Right lobe of liver (tissue), 6 donors: ENCODE measurements around the gene MUC4. TPM values are rescaled to one million over a fixed set of nuclear protein-coding genes. Genes with fewer than 3 reads are reported as not detected.
A peak's percentile ranks its signal among the peaks of the same experiment; 100 is the strongest.

Experiments used
- ATAC-seq, 4 donors: fragments of 200-7000 bp; cut with Tn5 transposase; one replicate each; pipeline ENCODE4 v1.9.1; 2020; ENCODE audit warnings: mild to moderate bottlenecking in 4 of 4, moderate library complexity in 4 of 4
- DNase-seq, 3 donors: peaks; one replicate each; pipeline ENCODE4 v3.0.0-alpha.2; 2020
- H3K27ac ChIP-seq, 3 donors: fragments of 200-600 bp; one replicate each; pipeline ENCODE4 v1.8.0; 2022
- H3K27me3 ChIP-seq, 2 donors: fragments of 200-600 bp; one replicate each; pipeline ENCODE4 v1.8.0; 2022
- H3K36me3 ChIP-seq, 4 donors: fragments of 200-600 bp; sonication (generic) in 1 of 4; one replicate each; pipeline versions ENCODE4 v1.5.1 to v1.8.0; 2017 to 2022; ENCODE audit warnings: control low read depth in 1 of 4
- H3K4me1 ChIP-seq, 4 donors: fragments of 200-600 bp; sonication (generic) in 1 of 4; one replicate each; pipeline versions ENCODE4 v1.5.1 to v1.8.0; 2017 to 2022; ENCODE audit warnings: control low read depth in 1 of 4
- H3K4me3 ChIP-seq, 3 donors: fragments of 200-600 bp; one replicate each; pipeline ENCODE4 v1.8.0; 2022
- H3K9me3 ChIP-seq, 4 donors: fragments of 200-600 bp; sonication (generic) in 1 of 4; one replicate each; pipeline versions ENCODE4 v1.5.1 to v1.8.0; 2017 to 2022; ENCODE audit warnings: control low read depth in 1 of 4
- POLR2A ChIP-seq: fragments of 450-650 bp; IDR thresholded peaks from one replicate; pipeline ENCODE4 v1.6.1; 2017; ENCODE audit warnings: antibody characterized with exemption, mild to moderate bottlenecking
- WGBS: methylation state at CpG from one replicate; pipeline ENCODE4 v1.1.6; 2018; ENCODE audit warnings: low coverage, low lambda C conversion rate; ENCODE audit not compliant: insufficient coverage; ENCODE audit errors: missing lambda C conversion rate; 5-methylcytosine and 5-hydroxymethylcytosine counted together
- intact Hi-C, 2 donors: fragments of 100-400 bp; cut with DNase I; formaldehyde crosslinking; loops; one replicate each; pipeline versions ENCODE4 v1.11.2 to v1.14.1; 2022
- total RNA-seq, 6 experiments: library from RNA; depleted of rRNA in 2 of 6; stranded (reverse); fragments of >200 nt in 2 of 6; fragmentation: NEBNext Ultra II Directional in 3 of 6; extraction: Animal tissue kit (Norgen Biotek cat#: 25700) in 3 of 6; gene quantifications; one replicate each; pipeline versions ENCODE4 v1.1.0 to v1.2.4, GENCODE V29; 2016 to 2023
- TF ChIP-seq, protein P1 (sequence below), 4 donors: fragments of 200-600 bp in 3 of 4; fragments of 450-650 bp in 1 of 4; IDR thresholded peaks; one replicate each; pipeline versions ENCODE4 v1.5.1 to v1.8.0; 2016 to 2022; ENCODE audit warnings: antibody characterized with exemption in 4 of 4, mild to moderate bottlenecking in 2 of 4
- donor health status: DM: no; HTN: yes; CAD: no.
- donor health status: DM: no; HTN: no; CAD: no.
- donor health status: DM: no; HTN: no; CAD: no.
- donor health status: DM: no; HTN: yes; CAD: no.
- donor health status: DM: no; HTN: yes; CAD: no.

The MUC4 gene
- total RNA-seq, 6 experiments from 2014 or later = 0.07 to 0.20 TPM; not detected in 4

- DNase-seq (peak in 1 of 3 donors; percentile 35), ATAC-seq (no peak)
- TF ChIP-seq POLR2A = no peak
- TF ChIP-seq, protein P1, sequence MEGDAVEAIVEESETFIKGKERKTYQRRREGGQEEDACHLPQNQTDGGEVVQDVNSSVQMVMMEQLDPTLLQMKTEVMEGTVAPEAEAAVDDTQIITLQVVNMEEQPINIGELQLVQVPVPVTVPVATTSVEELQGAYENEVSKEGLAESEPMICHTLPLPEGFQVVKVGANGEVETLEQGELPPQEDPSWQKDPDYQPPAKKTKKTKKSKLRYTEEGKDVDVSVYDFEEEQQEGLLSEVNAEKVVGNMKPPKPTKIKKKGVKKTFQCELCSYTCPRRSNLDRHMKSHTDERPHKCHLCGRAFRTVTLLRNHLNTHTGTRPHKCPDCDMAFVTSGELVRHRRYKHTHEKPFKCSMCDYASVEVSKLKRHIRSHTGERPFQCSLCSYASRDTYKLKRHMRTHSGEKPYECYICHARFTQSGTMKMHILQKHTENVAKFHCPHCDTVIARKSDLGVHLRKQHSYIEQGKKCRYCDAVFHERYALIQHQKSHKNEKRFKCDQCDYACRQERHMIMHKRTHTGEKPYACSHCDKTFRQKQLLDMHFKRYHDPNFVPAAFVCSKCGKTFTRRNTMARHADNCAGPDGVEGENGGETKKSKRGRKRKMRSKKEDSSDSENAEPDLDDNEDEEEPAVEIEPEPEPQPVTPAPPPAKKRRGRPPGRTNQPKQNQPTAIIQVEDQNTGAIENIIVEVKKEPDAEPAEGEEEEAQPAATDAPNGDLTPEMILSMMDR (IDR thresholded peaks at IDR 0.05) = no peak
- H3K4me3 ChIP-seq = no peak overlapping the region
- no peaks in the 10 kb centered on the region for H3K4me1 ChIP-seq
- WGBS = 27% methylated on average over 2 of the region's 10 CpGs
- no peak overlapping the region for H3K27ac ChIP-seq
- intact Hi-C loops = loop anchor here in 1 of 2 donors (10.0 kb wide), 1 partner anchor 74 kb away; no protein-coding TSS in a partner anchor
- no peaks in the 10 kb centered on the region for H3K36me3 ChIP-seq
- H3K27me3 ChIP-seq = no peaks in the 10 kb centered on the region
- H3K9me3 ChIP-seq = no peaks in the 10 kb centered on the region
Observed at GRCh38 chr3:195761123-195761566, 50.6 kb downstream of the MUC4 start.

DNA sequence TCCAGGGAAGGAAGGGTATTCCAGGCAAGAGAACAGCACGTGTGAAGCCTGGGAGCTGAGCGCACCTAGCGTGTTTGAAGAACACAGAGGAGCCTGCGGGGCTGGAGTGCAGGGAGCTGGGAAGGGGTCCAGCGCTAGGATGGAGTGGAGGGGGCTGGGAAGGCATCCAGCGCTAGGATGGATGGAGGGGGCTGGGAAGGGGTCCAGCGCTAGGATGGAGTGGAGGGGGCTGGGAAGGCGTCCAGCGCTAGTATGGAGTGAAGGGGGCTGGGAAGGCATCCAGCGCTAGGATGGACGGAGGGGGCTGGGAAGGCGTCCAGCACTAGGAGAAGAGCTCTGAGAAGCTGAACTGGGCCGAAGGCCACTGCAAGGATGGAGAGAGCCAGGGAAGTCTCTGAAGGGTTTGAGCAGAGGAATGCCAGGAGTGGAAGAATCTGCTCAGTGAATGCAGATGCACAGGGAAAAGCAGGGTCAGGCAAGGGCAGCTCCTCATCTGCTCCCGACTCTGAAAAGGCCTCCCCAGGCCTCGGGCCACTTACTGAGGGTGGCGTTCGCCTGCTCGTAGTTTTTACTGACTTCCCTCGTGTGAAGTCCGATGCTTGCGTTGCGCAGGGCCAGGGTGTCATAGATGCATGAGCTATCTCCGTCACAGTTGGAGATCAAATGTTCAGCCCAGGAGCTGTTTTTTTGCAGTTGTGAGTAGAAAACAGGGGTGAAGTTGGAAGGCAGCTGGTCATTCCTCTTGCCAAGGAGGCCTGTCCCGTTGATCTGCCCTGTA lies 51.2 kb downstream of the MUC4 start:
- Histone ChIP-seq H3K4me1 (no peaks in the 10 kb centered on the region), H3K4me3 (no peak overlapping the region), H3K9me3 (no peaks in the 10 kb centered on the region), H3K27me3 (no peaks in the 10 kb centered on the region), H3K36me3 (no peaks in the 10 kb centered on the region), H3K27ac (no peak overlapping the region)
- DNase-seq (peak in 1 of 3 donors; percentile 48), ATAC-seq (no peak)
- WGBS = 50% methylated on average over 13 of the region's 24 CpGs
- no peak for TF ChIP-seq POLR2A
- TF ChIP-seq, protein P1 (IDR thresholded peaks at IDR 0.05) = no peak
- intact Hi-C loops = loop anchor here in 1 of 2 donors (10.0 kb wide), 1 partner anchor 74 kb away; no protein-coding TSS in a partner anchor

DNA sequence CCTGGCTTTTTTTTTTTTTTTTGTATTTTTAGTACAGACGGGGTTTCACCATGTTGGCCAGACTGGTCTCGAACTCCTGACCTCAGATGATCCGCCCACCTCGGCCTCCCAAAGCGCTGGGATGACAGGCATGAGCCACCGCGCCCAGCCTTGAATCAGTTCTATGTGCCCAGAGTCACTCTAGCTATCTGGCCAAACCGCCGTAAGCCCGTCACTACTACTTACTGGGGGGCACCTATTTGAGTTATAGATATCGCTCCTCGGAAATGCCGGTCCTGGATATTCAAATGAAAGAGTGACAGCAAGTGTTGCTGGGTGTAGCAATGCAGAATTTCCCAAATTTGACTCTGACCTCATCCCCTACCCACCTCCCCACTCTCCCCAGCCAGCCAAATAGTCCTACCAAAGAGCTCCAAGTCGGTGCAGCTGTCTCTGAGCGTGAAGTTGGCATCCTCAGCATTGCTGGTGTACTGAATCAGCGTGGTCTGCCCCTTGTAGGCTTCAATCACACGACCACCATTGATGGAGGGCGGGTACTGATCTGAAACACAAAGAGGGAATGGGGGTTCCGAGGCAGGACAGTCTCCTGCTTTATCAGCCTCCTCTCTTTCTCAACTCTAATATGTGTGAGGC lies 52.9 kb downstream of the MUC4 start:
- Histone ChIP-seq H3K36me3 (no peaks in the 10 kb centered on the region), H3K27ac (no peak overlapping the region), H3K4me1 (no peaks in the 10 kb centered on the region), H3K4me3 (no peak overlapping the region), H3K27me3 (no peaks in the 10 kb centered on the region), H3K9me3 (no peaks in the 10 kb centered on the region)
- ATAC-seq (no peak), DNase-seq (peak in 1 of 3 donors; percentile 31)
- intact Hi-C loops = no loop called here
- no peak for TF ChIP-seq POLR2A
- TF ChIP-seq, protein P1 (IDR thresholded peaks at IDR 0.05) = no peak
- 68% methylated on average over 7 of the region's 19 CpGs for WGBS

GRCh38 chr3:195757827-195758226 lies 53.9 kb downstream of the MUC4 start:
- DNase-seq = no peak
- TF ChIP-seq POLR2A = no peak
- TF ChIP-seq, protein P1 (IDR thresholded peaks at IDR 0.05) = no peak
- no peaks in the 10 kb centered on the region for H3K27me3 ChIP-seq

More at GRCh38 chr3:195757827-195758226, 53.9 kb downstream of the MUC4 start:
- Histone ChIP-seq H3K4me1 (no peaks in the 10 kb centered on the region), H3K36me3 (no peaks in the 10 kb centered on the region), H3K27ac (no peak overlapping the region), H3K9me3 (no peaks in the 10 kb centered on the region), H3K4me3 (no peak overlapping the region)
- intact Hi-C loops = no loop called here
- no peak for ATAC-seq
- WGBS = 34% methylated on average over 8 of the region's 10 CpGs
